ENCODE measurements around the gene ESF1. TPM values are rescaled to one million over a fixed set of nuclear protein-coding genes. Genes with fewer than 3 reads are reported as not detected.

ESF1 gene
- total and polyA plus RNA-seq, 4 donors: 16.0 to 22.2 (median 20.0) TPM

GRCh38 chr20:13690943-13691342 lies 93.8 kb downstream of the ESF1 start:
- no peak overlapping the region for H3K4me3 ChIP-seq (ENCODE audit: low read depth, low read length)
- H3K36me3 ChIP-seq (ENCODE audit: control insufficient read depth, insufficient read depth, low read length): no peaks in the 10 kb centered on the region
- WGBS (ENCODE audit: insufficient coverage): 50% methylated on average over 1 of the region's 1 CpG
- no peak overlapping the region for H3K27ac ChIP-seq (ENCODE audit: low read depth, low read length)
- no peaks in the 10 kb centered on the region for H3K9me3 ChIP-seq (ENCODE audit: control insufficient read depth, insufficient read depth, low read length)
- no peaks in the 10 kb centered on the region for H3K27me3 ChIP-seq (ENCODE audit: control insufficient read depth, insufficient read depth, low read length)
- no peaks in the 10 kb centered on the region for H3K4me1 ChIP-seq (ENCODE audit: control insufficient read depth, insufficient read depth, low read length)
- DNase-seq (ENCODE audit: low read depth in 4 of 6, low spot score in 6 of 6): no peak

GRCh38 chr20:13687815-13688214 lies 96.9 kb downstream of the ESF1 start:
- no peaks in the 10 kb centered on the region for H3K36me3 ChIP-seq (ENCODE audit: control insufficient read depth, insufficient read depth, low read length)
- no peaks in the 10 kb centered on the region for H3K4me1 ChIP-seq (ENCODE audit: control insufficient read depth, insufficient read depth, low read length)
- no peaks in the 10 kb centered on the region for H3K9me3 ChIP-seq (ENCODE audit: control insufficient read depth, insufficient read depth, low read length)
- H3K27me3 ChIP-seq (ENCODE audit: control insufficient read depth, insufficient read depth, low read length): no peaks in the 10 kb centered on the region
- no peak overlapping the region for H3K27ac ChIP-seq (ENCODE audit: low read depth, low read length)
- no peak overlapping the region for H3K4me3 ChIP-seq (ENCODE audit: low read depth, low read length)
- 86% methylated on average over 1 of the region's 3 CpGs for whole genome bisulfite sequencing (ENCODE audit: insufficient coverage)
- DNase-seq (ENCODE audit: low read depth in 4 of 6, low spot score in 6 of 6): no peak

- Histone ChIP-seq H3K4me1 (ENCODE audit: control insufficient read depth, insufficient read depth, low read length) (no peaks in the 10 kb centered on the region), H3K27me3 (ENCODE audit: control insufficient read depth, insufficient read depth, low read length) (no peaks in the 10 kb centered on the region), H3K27ac (ENCODE audit: low read depth, low read length) (no peak overlapping the region), H3K9me3 (ENCODE audit: control insufficient read depth, insufficient read depth, low read length) (no peaks in the 10 kb centered on the region), H3K36me3 (ENCODE audit: control insufficient read depth, insufficient read depth, low read length) (no peaks in the 10 kb centered on the region), H3K4me3 (ENCODE audit: low read depth, low read length) (no peak overlapping the region)
- no peak for DNase-seq (ENCODE audit: low read depth in 4 of 6, low spot score in 6 of 6)
- WGBS (ENCODE audit: insufficient coverage): 90% methylated on average over 2 of the region's 2 CpGs
Observed at GRCh38 chr20:13685623-13686022, 99.1 kb downstream of the ESF1 start.

GRCh38 chr20:13684566-13685222 lies 100.0 kb downstream of the ESF1 start:
- Histone ChIP-seq H3K36me3 (ENCODE audit: control insufficient read depth, insufficient read depth, low read length) (no peaks in the 10 kb centered on the region), H3K9me3 (ENCODE audit: control insufficient read depth, insufficient read depth, low read length) (no peaks in the 10 kb centered on the region)
- WGBS (ENCODE audit: insufficient coverage): 60% methylated on average over 1 of the region's 5 CpGs

GRCh38 chr20:13683833-13684232 lies 100.9 kb downstream of the ESF1 start:
- 40% methylated on average over 1 of the region's 1 CpG for WGBS (ENCODE audit: insufficient coverage)
- H3K27me3 ChIP-seq (ENCODE audit: control insufficient read depth, insufficient read depth, low read length): no peaks in the 10 kb centered on the region
- H3K27ac ChIP-seq (ENCODE audit: low read depth, low read length): no peak overlapping the region
- no peaks in the 10 kb centered on the region for H3K4me1 ChIP-seq (ENCODE audit: control insufficient read depth, insufficient read depth, low read length)
- H3K4me3 ChIP-seq (ENCODE audit: low read depth, low read length): no peak overlapping the region
- no peak for DNase-seq (ENCODE audit: low read depth in 4 of 6, low spot score in 6 of 6)
- H3K9me3 ChIP-seq (ENCODE audit: control insufficient read depth, insufficient read depth, low read length): no peaks in the 10 kb centered on the region
- H3K36me3 ChIP-seq (ENCODE audit: control insufficient read depth, insufficient read depth, low read length): no peaks in the 10 kb centered on the region

More at GRCh38 chr20:13684566-13685222, 100.0 kb downstream of the ESF1 start:
- no peak overlapping the region for H3K4me3 ChIP-seq (ENCODE audit: low read depth, low read length)
- H3K4me1 ChIP-seq (ENCODE audit: control insufficient read depth, insufficient read depth, low read length): no peaks in the 10 kb centered on the region
- H3K27me3 ChIP-seq (ENCODE audit: control insufficient read depth, insufficient read depth, low read length): no peaks in the 10 kb centered on the region
- no peak for DNase-seq (ENCODE audit: low read depth in 4 of 6, low spot score in 6 of 6)
- H3K27ac ChIP-seq (ENCODE audit: low read depth, low read length): no peak overlapping the region

GRCh38 chr20:13681248-13682125 lies 103.2 kb downstream of the ESF1 start:
- no peaks in the 10 kb centered on the region for H3K4me1 ChIP-seq (ENCODE audit: control insufficient read depth, insufficient read depth, low read length)
- H3K27ac ChIP-seq (ENCODE audit: low read depth, low read length): no peak overlapping the region
- H3K4me3 ChIP-seq (ENCODE audit: low read depth, low read length): no peak overlapping the region
- H3K27me3 ChIP-seq (ENCODE audit: control insufficient read depth, insufficient read depth, low read length): no peaks in the 10 kb centered on the region
- no peak for DNase-seq (ENCODE audit: low read depth in 4 of 6, low spot score in 6 of 6)
- WGBS (ENCODE audit: insufficient coverage): 96% methylated on average over 3 of the region's 4 CpGs
- H3K36me3 ChIP-seq (ENCODE audit: control insufficient read depth, insufficient read depth, low read length): no peaks in the 10 kb centered on the region
- no peaks in the 10 kb centered on the region for H3K9me3 ChIP-seq (ENCODE audit: control insufficient read depth, insufficient read depth, low read length)

- no peaks in the 10 kb centered on the region for H3K36me3 ChIP-seq (ENCODE audit: control insufficient read depth, insufficient read depth, low read length)
- H3K27ac ChIP-seq (ENCODE audit: low read depth, low read length): no peak overlapping the region
- no peaks in the 10 kb centered on the region for H3K9me3 ChIP-seq (ENCODE audit: control insufficient read depth, insufficient read depth, low read length)
- no peaks in the 10 kb centered on the region for H3K27me3 ChIP-seq (ENCODE audit: control insufficient read depth, insufficient read depth, low read length)
- no peak for DNase-seq (ENCODE audit: low read depth in 4 of 6, low spot score in 6 of 6)
- no CpG with 5 or more reads among the region's 1 CpG for WGBS (ENCODE audit: insufficient coverage)
- H3K4me3 ChIP-seq (ENCODE audit: low read depth, low read length): no peak overlapping the region
- H3K4me1 ChIP-seq (ENCODE audit: control insufficient read depth, insufficient read depth, low read length): no peaks in the 10 kb centered on the region
Observed at GRCh38 chr20:13678944-13679343, 105.8 kb downstream of the ESF1 start.

- H3K4me1 ChIP-seq (ENCODE audit: control insufficient read depth, insufficient read depth, low read length): no peaks in the 10 kb centered on the region
- no peaks in the 10 kb centered on the region for H3K27me3 ChIP-seq (ENCODE audit: control insufficient read depth, insufficient read depth, low read length)
- no peaks in the 10 kb centered on the region for H3K9me3 ChIP-seq (ENCODE audit: control insufficient read depth, insufficient read depth, low read length)
- no peaks in the 10 kb centered on the region for H3K36me3 ChIP-seq (ENCODE audit: control insufficient read depth, insufficient read depth, low read length)
- WGBS (ENCODE audit: insufficient coverage): 93% methylated on average over 4 of the region's 4 CpGs
- no peak for DNase-seq (ENCODE audit: low read depth in 4 of 6, low spot score in 6 of 6)
- H3K4me3 ChIP-seq (ENCODE audit: low read depth, low read length): no peak overlapping the region
- H3K27ac ChIP-seq (ENCODE audit: low read depth, low read length): no peak overlapping the region
Observed at GRCh38 chr20:13677241-13677640, 107.5 kb downstream of the ESF1 start.

- Histone ChIP-seq H3K9me3 (ENCODE audit: control insufficient read depth, insufficient read depth, low read length) (no peaks in the 10 kb centered on the region), H3K36me3 (ENCODE audit: control insufficient read depth, insufficient read depth, low read length) (no peaks in the 10 kb centered on the region), H3K4me1 (ENCODE audit: control insufficient read depth, insufficient read depth, low read length) (no peaks in the 10 kb centered on the region), H3K27ac (ENCODE audit: low read depth, low read length) (no peak overlapping the region), H3K4me3 (ENCODE audit: low read depth, low read length) (no peak overlapping the region), H3K27me3 (ENCODE audit: control insufficient read depth, insufficient read depth, low read length) (no peaks in the 10 kb centered on the region)
- WGBS (ENCODE audit: insufficient coverage): 74% methylated on average over 3 of the region's 3 CpGs
- DNase-seq (ENCODE audit: low read depth in 4 of 6, low spot score in 6 of 6): peak in 1 of 6 donors; percentile 43
Observed at GRCh38 chr20:13676682-13677081, 108.0 kb downstream of the ESF1 start.

GRCh38 chr20:13672690-13673089 lies 112.0 kb downstream of the ESF1 start:
- no peak for DNase-seq (ENCODE audit: low read depth in 4 of 6, low spot score in 6 of 6)
- no peaks in the 10 kb centered on the region for H3K27me3 ChIP-seq (ENCODE audit: control insufficient read depth, insufficient read depth, low read length)
- H3K36me3 ChIP-seq (ENCODE audit: control insufficient read depth, insufficient read depth, low read length): no peaks in the 10 kb centered on the region
- no peak overlapping the region for H3K4me3 ChIP-seq (ENCODE audit: low read depth, low read length)
- no peak overlapping the region for H3K27ac ChIP-seq (ENCODE audit: low read depth, low read length)
- WGBS (ENCODE audit: insufficient coverage): no CpG with 5 or more reads among the region's 3 CpGs
- no peaks in the 10 kb centered on the region for H3K9me3 ChIP-seq (ENCODE audit: control insufficient read depth, insufficient read depth, low read length)
- H3K4me1 ChIP-seq (ENCODE audit: control insufficient read depth, insufficient read depth, low read length): no peaks in the 10 kb centered on the region
